Measurements from ENCODE around the gene PRTFDC1. TPM values are rescaled to one million over a fixed set of nuclear protein-coding genes. Genes with fewer than 3 reads are reported as not detected.

PRTFDC1 gene
- total RNA-seq, 1 donor from 2014 or later = 2.8 TPM

DNA sequence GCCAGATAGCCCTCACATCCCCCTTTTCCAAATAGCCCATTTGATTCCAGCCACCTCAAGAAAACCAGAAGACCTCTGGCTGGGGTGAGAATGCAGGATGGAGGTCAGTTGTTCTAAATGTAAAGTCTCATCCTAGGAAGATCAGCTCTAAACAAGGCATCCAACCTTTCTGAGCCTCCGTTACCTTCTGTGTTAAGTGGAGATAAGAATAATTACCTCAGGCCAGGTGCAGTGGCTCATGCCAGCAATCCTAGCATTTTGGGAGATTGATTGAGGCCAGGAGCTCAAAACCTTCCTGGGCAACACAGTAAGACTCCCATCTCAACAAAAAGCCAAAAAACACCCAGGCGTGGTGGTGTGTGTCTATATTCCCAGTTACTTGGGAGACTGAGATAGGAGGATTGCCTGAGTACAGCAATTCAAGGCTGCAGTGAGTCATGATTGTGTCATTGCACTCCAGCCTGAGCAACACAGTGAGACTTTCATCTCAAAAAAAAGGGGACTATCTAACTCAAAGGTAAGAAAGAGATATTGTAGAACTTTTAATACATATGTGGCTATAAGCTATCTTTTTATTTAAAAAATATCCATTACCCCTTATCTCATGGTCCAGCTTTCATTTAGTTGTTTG lies 43.5 kb downstream of the PRTFDC1 start:
- no peak for DNase-seq (ENCODE audit: extremely low read depth, low read depth, low spot score)

GRCh38 chr10:24907956-24908355 lies 44.5 kb downstream of the PRTFDC1 start:
- DNase-seq (ENCODE audit: extremely low read depth, low read depth, low spot score) = no peak

DNA sequence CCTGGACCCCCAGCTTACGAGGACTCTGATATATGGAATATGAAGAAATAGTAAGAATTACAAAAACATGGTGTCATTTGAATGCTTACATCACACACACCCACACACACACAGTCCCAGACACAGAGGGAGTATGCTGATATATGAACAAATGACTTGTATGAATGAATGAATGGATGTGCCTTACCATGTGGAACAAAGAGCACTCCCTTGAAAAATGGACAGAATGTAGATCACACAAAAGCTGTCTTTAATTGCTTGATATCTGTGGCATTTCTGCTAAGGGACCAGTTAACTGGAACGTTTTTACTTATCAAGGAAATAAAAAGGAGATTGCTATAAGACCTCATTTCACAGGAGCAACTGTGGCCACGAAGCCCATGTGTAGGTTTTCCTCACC lies 46.0 kb downstream of the PRTFDC1 start:
- no peak for DNase-seq (ENCODE audit: extremely low read depth, low read depth, low spot score)

DNA sequence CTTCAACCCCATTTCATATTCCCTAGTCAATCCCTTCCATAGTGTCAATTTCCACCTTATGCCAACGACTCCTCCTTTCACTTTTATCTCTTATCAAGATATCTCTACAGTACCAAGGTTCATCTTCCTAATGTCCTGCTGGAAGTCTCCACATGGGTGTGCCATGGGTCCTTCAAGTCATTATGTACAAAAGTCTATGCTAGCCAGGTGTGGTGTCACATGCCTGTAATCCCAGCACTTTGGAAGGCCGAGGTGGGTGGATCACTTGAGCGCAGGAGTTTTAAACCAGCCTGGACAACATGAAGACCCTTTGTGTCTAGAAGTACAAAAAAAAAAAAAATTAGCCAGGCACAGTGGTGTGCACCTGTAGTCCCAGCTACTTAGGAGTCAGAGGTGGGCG lies 47.6 kb downstream of the PRTFDC1 start:
- DNase-seq (ENCODE audit: extremely low read depth, low read depth, low spot score) = no peak

- no peak for DNase-seq (ENCODE audit: extremely low read depth, low read depth, low spot score)
Measured at GRCh38 chr10:24902400-24902728, 50.0 kb downstream of the PRTFDC1 start.

- no peak for DNase-seq (ENCODE audit: extremely low read depth, low read depth, low spot score)
Measured at GRCh38 chr10:24901686-24902399, 50.6 kb downstream of the PRTFDC1 start.

- DNase-seq (ENCODE audit: extremely low read depth, low read depth, low spot score) = no peak
Measured at GRCh38 chr10:24900888-24901685, 51.3 kb downstream of the PRTFDC1 start.

- no peak for DNase-seq (ENCODE audit: extremely low read depth, low read depth, low spot score)
Measured at GRCh38 chr10:24899571-24899970, 52.8 kb downstream of the PRTFDC1 start.

DNA sequence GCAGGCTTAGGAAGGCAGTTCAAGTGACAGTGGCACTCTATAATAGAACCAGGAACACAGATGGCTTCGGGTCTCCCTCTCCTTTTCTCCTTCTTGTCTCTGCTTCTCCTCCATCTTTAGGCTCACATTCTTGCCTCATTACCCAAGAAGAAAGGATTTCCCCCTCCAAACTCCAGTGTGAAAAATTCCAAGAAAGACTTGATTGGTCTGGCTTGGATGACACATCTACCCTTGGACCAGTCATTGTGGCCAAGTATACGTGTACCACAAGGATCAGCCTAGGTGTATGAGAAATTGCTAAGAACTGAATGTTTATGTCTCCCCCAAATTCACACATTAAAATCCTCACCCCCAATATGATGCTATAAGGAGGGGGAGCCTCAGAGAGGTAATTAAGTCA lies 53.9 kb downstream of the PRTFDC1 start:
- DNase-seq (ENCODE audit: extremely low read depth, low read depth, low spot score) = no peak

DNA sequence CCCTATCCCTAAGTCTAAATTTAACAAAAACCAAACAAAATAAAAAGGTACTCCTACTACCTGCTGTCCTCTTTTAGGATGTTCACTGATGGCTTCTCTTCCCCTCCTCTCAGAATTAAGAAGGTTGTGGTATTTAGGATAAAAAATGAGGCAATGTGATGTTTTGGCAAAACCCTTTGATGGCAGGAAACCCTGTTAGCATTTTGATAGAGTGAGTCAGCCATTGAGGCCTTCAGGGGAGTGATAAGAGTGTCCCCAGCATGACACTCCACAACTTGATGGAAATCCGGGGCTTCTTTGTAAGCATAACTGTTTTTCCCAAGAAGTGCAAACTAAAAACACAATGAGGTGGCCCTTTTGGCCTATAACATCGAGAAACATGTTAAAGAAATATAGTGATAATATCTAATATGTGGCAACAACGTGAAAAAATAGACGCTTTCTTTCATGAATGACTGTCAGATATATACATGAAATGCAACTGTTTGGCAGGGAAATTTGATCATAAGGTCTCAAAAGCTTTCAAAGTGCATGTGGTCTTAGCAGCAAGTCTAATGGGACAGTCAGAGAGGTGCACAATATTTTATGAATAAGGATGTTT lies 55.0 kb downstream of the PRTFDC1 start:
- DNase-seq (ENCODE audit: extremely low read depth, low read depth, low spot score) = no peak

GRCh38 chr10:24894728-24895127 lies 57.7 kb downstream of the PRTFDC1 start:
- DNase-seq (ENCODE audit: extremely low read depth, low read depth, low spot score) = no peak

DNA sequence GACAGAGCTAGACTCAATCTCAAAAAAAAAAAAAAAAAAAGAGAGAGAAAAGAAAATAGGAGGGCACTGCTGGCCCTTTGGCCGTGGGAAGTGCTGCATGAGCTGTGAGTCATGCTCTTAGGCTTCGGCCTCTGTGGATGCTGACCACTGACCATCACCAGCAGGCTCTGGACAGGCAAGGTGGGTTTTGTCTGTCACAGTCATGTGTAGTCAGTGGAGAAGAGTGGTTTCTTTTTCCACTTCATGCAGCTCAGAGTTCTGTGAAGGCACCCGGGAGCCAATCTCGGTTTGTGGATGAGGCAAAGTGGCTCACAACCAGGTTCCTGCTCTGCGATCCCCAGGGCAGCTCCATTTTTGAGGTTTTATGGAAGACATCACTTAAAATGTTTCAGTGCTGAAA lies 58.1 kb downstream of the PRTFDC1 start:
- no peak for DNase-seq (ENCODE audit: extremely low read depth, low read depth, low spot score)

DNA sequence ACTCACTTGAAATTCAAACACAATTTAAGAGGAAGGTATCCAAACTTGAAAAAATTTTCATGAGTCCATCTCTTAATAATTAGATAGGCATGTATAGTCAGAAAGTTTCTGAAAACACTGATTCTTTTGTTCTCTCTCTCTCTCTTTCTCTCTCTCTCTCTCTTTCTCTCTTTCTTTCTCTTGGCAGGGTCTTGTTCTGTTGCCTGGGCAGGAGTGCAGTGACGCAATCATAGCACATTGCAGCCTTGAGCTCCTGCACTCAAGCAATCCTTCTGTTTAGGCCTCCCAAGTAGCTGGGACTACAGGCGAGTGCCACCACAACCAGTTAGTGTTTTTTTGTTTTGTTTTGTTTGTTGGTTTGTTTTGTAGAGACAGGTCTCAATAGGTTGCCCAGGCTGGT lies 59.3 kb downstream of the PRTFDC1 start:
- no peak for DNase-seq (ENCODE audit: extremely low read depth, low read depth, low spot score)

- peak; percentile 34 for DNase-seq (ENCODE audit: extremely low read depth, low read depth, low spot score)
Measured at GRCh38 chr10:24891823-24892222, 60.6 kb downstream of the PRTFDC1 start.

GRCh38 chr10:24889639-24890038 lies 62.8 kb downstream of the PRTFDC1 start:
- DNase-seq (ENCODE audit: extremely low read depth, low read depth, low spot score) = no peak

DNA sequence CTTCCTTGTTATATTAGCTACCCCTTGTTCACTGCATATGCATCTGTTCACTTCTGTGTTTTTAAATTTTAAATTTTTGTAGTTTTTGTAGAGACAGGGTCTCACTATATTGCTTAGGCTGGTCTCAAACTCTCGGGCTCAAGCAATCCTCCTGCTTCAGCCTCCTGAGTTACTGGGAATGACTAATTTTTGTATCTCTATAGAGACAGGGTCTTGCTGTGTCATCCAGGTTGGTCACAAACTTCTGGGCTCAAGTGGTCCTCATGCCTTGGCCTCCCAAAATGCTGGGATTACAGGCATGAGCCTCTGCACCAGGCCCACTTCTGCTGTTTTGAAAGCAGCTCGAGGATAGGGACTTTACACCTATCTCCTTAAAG lies 64.6 kb downstream of the PRTFDC1 start:
- no peak for DNase-seq (ENCODE audit: extremely low read depth, low read depth, low spot score)

GRCh38 chr10:24886290-24886680 lies 66.1 kb downstream of the PRTFDC1 start:
- DNase-seq (ENCODE audit: extremely low read depth, low read depth, low spot score) = no peak

DNA sequence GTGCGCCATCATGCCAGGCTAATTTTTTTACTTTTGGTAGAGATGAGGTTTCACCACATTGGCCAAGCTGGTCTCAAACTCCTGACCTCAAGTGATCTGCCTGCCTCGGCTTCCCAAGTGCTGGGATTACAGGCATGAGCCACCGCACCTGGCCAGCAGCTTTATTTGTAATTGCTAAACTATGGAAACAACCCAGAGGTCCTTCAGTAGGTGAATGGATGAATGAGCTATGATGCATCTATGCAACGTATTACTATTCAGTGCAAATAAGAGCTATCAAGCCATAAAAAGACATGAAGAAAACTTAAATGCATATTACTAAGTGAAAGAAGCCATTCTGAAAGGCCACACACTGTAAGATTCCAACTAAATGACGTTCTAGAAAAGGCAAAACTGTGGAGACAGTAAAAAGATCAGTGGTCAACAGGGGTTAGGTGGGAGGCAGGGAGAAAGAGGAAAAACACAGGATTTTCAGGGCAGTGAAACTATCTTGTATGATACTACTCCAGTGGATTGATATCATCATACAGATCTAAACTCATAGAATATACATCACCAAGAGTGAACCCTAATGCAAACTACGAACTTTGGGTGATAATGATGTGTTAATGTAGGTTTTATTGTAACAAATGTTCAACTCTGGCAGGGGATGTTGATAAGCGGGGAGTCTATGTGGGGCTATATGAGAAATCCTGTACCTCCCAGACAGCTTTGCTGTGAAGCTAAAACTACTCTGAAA lies 66.7 kb downstream of the PRTFDC1 start:
- no peak for DNase-seq (ENCODE audit: extremely low read depth, low read depth, low spot score)

GRCh38 chr10:24884793-24885192 lies 67.6 kb downstream of the PRTFDC1 start:
- no peak for DNase-seq (ENCODE audit: extremely low read depth, low read depth, low spot score)

DNA sequence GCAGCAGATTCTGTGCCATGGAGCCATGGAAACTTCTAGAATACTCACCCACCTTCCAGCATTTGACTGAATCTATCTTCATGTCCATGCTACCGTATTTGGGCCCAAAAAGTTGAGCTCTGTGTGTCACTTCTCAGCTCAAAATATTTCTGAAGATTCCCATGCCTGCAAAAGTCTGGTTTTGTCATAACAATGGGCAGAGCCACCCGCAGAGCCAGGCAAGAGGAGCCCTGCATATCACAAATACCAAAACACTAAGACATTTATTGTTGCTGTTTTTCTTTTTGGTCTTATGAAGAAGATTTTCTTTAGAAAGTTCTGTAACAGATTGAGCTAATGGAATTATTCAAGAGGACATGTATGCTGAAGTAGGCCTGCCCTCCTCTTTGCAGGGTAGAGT lies 68.1 kb downstream of the PRTFDC1 start:
- no peak for DNase-seq (ENCODE audit: extremely low read depth, low read depth, low spot score)

DNA sequence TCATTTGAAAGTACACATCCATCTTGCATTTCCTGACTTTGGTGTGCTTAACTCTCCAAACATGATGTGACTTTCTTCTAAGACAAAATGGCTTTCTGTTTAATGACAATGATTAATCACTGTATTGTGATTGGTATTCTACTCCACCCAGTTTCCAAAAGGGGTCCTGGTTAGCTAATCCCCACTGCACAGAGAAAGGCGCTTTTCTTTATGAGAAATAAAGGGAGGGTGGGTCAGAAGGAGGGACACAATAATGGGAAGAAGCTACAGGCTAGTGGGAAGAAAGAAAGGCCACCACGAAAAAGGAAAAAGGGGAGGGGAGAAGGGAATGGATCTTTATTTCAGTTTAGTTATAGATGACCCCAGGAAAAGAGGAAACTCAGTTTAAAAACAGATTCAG lies 69.2 kb downstream of the PRTFDC1 start:
- DNase-seq (ENCODE audit: extremely low read depth, low read depth, low spot score) = no peak
